ENCODE data around the gene ETV6.

The ETV6 gene

GRCh38 chr12:11654802-11655201, 5.3 kb downstream of the ETV6 start:
- H3K27ac ChIP-seq: no peak overlapping the region
- H3K27me3 ChIP-seq (ENCODE audit: insufficient read depth, low read depth): no peaks in the 10 kb centered on the region
- peaks cover 43% of the 10 kb centered on the region; the same call in 1 of the 2 replicates for H3K79me2 ChIP-seq (ENCODE audit: insufficient read depth, low read depth)
- peaks cover 16% of the 10 kb centered on the region for H3K4me1 ChIP-seq (ENCODE audit: low read depth, poor library complexity, severe bottlenecking)
- no peak overlapping the region for H2AFZ ChIP-seq (ENCODE audit: low read depth)
- TF ChIP-seq CTCF (conservative IDR thresholded peaks at IDR 0.05; ENCODE audit: low read depth, low read length): no peak
- no peak overlapping the region for H3K4me2 ChIP-seq
- H3K9ac ChIP-seq: no peak overlapping the region
- H4K20me1 ChIP-seq (ENCODE audit: insufficient read depth): no peaks in the 10 kb centered on the region
- H3K4me3 ChIP-seq (IDR thresholded peaks at IDR 0.05; ENCODE audit: insufficient read depth, low read depth, low read length): no peak overlapping the region
- no peaks in the 10 kb centered on the region for H3K36me3 ChIP-seq (ENCODE audit: insufficient read depth)

GRCh38 chr12:11655842-11656241, 6.4 kb downstream of the ETV6 start:
- no peak overlapping the region for H2AFZ ChIP-seq (ENCODE audit: low read depth)
- no peak overlapping the region for H3K4me2 ChIP-seq
- no peak overlapping the region for H3K9ac ChIP-seq
- TF ChIP-seq CTCF (conservative IDR thresholded peaks at IDR 0.05; ENCODE audit: low read depth, low read length): no peak
- peaks cover 37% of the 10 kb centered on the region; the same call in 1 of the 2 replicates for H3K79me2 ChIP-seq (ENCODE audit: insufficient read depth, low read depth)
- H4K20me1 ChIP-seq (ENCODE audit: insufficient read depth): no peaks in the 10 kb centered on the region
- H3K36me3 ChIP-seq (ENCODE audit: insufficient read depth): no peaks in the 10 kb centered on the region
- H3K27me3 ChIP-seq (ENCODE audit: insufficient read depth, low read depth): no peaks in the 10 kb centered on the region
- no peak overlapping the region for H3K4me3 ChIP-seq (IDR thresholded peaks at IDR 0.05; ENCODE audit: insufficient read depth, low read depth, low read length)
- no peak overlapping the region for H3K27ac ChIP-seq
- H3K4me1 ChIP-seq (ENCODE audit: low read depth, poor library complexity, severe bottlenecking): peaks cover 16% of the 10 kb centered on the region

GRCh38 chr12:11656550-11656949, 7.1 kb downstream of the ETV6 start:
- Histone ChIP-seq H3K36me3 (ENCODE audit: insufficient read depth) (no peaks in the 10 kb centered on the region), H3K27me3 (ENCODE audit: insufficient read depth, low read depth) (no peaks in the 10 kb centered on the region), H3K27ac (no peak overlapping the region), H3K4me2 (no peak overlapping the region), H2AFZ (ENCODE audit: low read depth) (no peak overlapping the region), H3K9ac (no peak overlapping the region), H4K20me1 (ENCODE audit: insufficient read depth) (no peaks in the 10 kb centered on the region), H3K4me1 (ENCODE audit: low read depth, poor library complexity, severe bottlenecking) (peaks cover 11% of the 10 kb centered on the region), H3K4me3 (IDR thresholded peaks at IDR 0.05; ENCODE audit: insufficient read depth, low read depth, low read length) (no peak overlapping the region), H3K79me2 (ENCODE audit: insufficient read depth, low read depth) (peaks cover 32% of the 10 kb centered on the region; the same call in 1 of the 2 replicates)
- no peak for TF ChIP-seq CTCF (conservative IDR thresholded peaks at IDR 0.05; ENCODE audit: low read depth, low read length)

- no peak overlapping the region for H3K9ac ChIP-seq
- H3K4me2 ChIP-seq: no peak overlapping the region
- no peaks in the 10 kb centered on the region for H4K20me1 ChIP-seq (ENCODE audit: insufficient read depth)
- H3K27me3 ChIP-seq (ENCODE audit: insufficient read depth, low read depth): no peaks in the 10 kb centered on the region
- H3K27ac ChIP-seq: no peak overlapping the region
- H3K4me3 ChIP-seq (IDR thresholded peaks at IDR 0.05; ENCODE audit: insufficient read depth, low read depth, low read length): no peak overlapping the region
- H3K79me2 ChIP-seq (ENCODE audit: insufficient read depth, low read depth): peaks cover 22% of the 10 kb centered on the region; the same call in 1 of the 2 replicates
- no peak for TF ChIP-seq CTCF (conservative IDR thresholded peaks at IDR 0.05; ENCODE audit: low read depth, low read length)
- H3K36me3 ChIP-seq (ENCODE audit: insufficient read depth): no peaks in the 10 kb centered on the region
- H3K4me1 ChIP-seq (ENCODE audit: low read depth, poor library complexity, severe bottlenecking): peaks cover 8% of the 10 kb centered on the region
- no peak overlapping the region for H2AFZ ChIP-seq (ENCODE audit: low read depth)
Observed at GRCh38 chr12:11657511-11657910, 8.0 kb downstream of the ETV6 start.

Data from KMS-11 (cell line).